CD4-positive, CD25-positive, alpha-beta regulatory T cell (primary cell): ENCODE results near the gene PSMB10. TPM values are rescaled to one million over a fixed set of nuclear protein-coding genes. Genes with fewer than 3 reads are reported as not detected.

Source experiments
- ATAC-seq, 2 donors: fragments of 150-1000 bp; cut with Tn5 transposase; one replicate each; pipeline ENCODE4 v1.10.0; 2021; ENCODE audit warnings: low read depth in 2 of 2, moderate number of reproducible peaks in 2 of 2, moderate library complexity in 1 of 2
- DNase-seq, 3 donors: peaks; one replicate each; pipeline versions ENCODE4 v3.0.0 to v3.0.0-alpha.2; 2012 to 2022; ENCODE audit warnings: mixed read lengths in 1 of 3
- H3K27ac ChIP-seq: one replicate; pipeline ENCODE4 v1.7.0; 2013; ENCODE audit warnings: mild to moderate bottlenecking, low read length; ENCODE audit not compliant: insufficient read depth, poor library complexity, severe bottlenecking
- H3K27me3 ChIP-seq: one replicate; pipeline ENCODE4 v1.7.0; 2013; ENCODE audit warnings: low read length; ENCODE audit not compliant: control insufficient read depth, insufficient read depth
- H3K36me3 ChIP-seq: one replicate; pipeline ENCODE4 v1.7.0; 2013; ENCODE audit warnings: mild to moderate bottlenecking, low read length, moderate library complexity; ENCODE audit not compliant: control insufficient read depth, insufficient read depth
- H3K4me1 ChIP-seq: 2 replicates; pipeline ENCODE4 v1.7.0; 2013; ENCODE audit warnings: mild to moderate bottlenecking, low read length; ENCODE audit not compliant: insufficient read depth, control insufficient read depth, poor library complexity, severe bottlenecking
- H3K4me3 ChIP-seq: one replicate; pipeline ENCODE4 v1.7.0; 2013; ENCODE audit warnings: low read depth, mild to moderate bottlenecking, low read length, moderate library complexity
- H3K9me3 ChIP-seq, 2 experiments: 1 replicate in 1 of 2; 2 replicates in 1 of 2; pipeline ENCODE4 v1.7.0; 2013; ENCODE audit warnings: low read length in 2 of 2, mild to moderate bottlenecking in 1 of 2, moderate library complexity in 1 of 2; ENCODE audit not compliant: control insufficient read depth in 2 of 2
- H3K27ac Mint-ChIP-seq, 3 donors: one replicate each; pipeline ENCODE4 v1.8.0; 2020 to 2022; ENCODE audit warnings: mild to moderate bottlenecking in 3 of 3, mixed read lengths in 3 of 3, moderate library complexity in 2 of 3
- H3K27me3 Mint-ChIP-seq: one replicate; pipeline ENCODE4 v1.8.0; 2022; ENCODE audit warnings: mild to moderate bottlenecking, mixed read lengths
- H3K36me3 Mint-ChIP-seq: one replicate; pipeline ENCODE4 v1.8.0; 2020; ENCODE audit warnings: mixed read lengths
- H3K4me1 Mint-ChIP-seq, 4 donors: one replicate each; pipeline ENCODE4 v1.8.0; 2020 to 2022; ENCODE audit warnings: mixed read lengths in 4 of 4, mild to moderate bottlenecking in 1 of 4
- H3K4me3 Mint-ChIP-seq, 4 donors: one replicate each; pipeline ENCODE4 v1.8.0; 2020 to 2022; ENCODE audit warnings: mild to moderate bottlenecking in 4 of 4, mixed read lengths in 4 of 4, moderate library complexity in 3 of 4
- H3K9me3 Mint-ChIP-seq, 7 donors: one replicate each; pipeline ENCODE4 v1.8.0; 2020 to 2022; ENCODE audit warnings: mixed read lengths in 7 of 7, mild to moderate bottlenecking in 3 of 7, moderate library complexity in 2 of 7
- polyA plus RNA-seq, 4 donors: library from polyadenylated mRNA; unstranded; fragments of 300-500 nt; fragmentation: Illumina TruSeq; gene quantifications; one replicate each; pipeline ENCODE4 v1.2.3, GENCODE V29; 2021
- total RNA-seq: library from RNA; stranded (reverse); gene quantifications from one replicate; pipeline ENCODE4 v1.2.3, GENCODE V29; 2022

The PSMB10 gene
- total and polyA plus RNA-seq, 5 donors from 2014 or later = 136 to 673 (median 525) TPM

GRCh38 chr16:67936880-67937605 lies 393 bp upstream of the PSMB10 start:
- Mint-ChIP-seq H3K4me1 (peaks cover 0 to 61% (median 29%) of the 10 kb centered on the region in 4 donors), H3K27me3 (no peaks in the 10 kb centered on the region), H3K36me3 (peaks cover 7% of the 10 kb centered on the region), H3K4me3 (peak overlapping the region; percentile 98 to 100 (median 100)), H3K27ac (peak overlapping the region; percentile 99), H3K9me3 (no peaks in the 10 kb centered on the region)
- peak overlapping the region; percentile 88 for H3K27ac ChIP-seq
- H3K4me1 ChIP-seq = peaks cover 37% of the 10 kb centered on the region
- peaks cover 26% of the 10 kb centered on the region for H3K36me3 ChIP-seq
- no peaks in the 10 kb centered on the region for H3K27me3 ChIP-seq
- ATAC-seq = peak in 1 of 2 donors; percentile 57
- H3K9me3 ChIP-seq = no peaks in the 10 kb centered on the region
- peak overlapping the region; percentile 69 for H3K4me3 ChIP-seq
- peak; percentile 67 to 95 (median 85) for DNase-seq

GRCh38 chr16:67935402-67936123 lies 1.1 kb downstream of the PSMB10 start:
- peak overlapping the region; percentile 99 for H3K27ac Mint-ChIP-seq
- peak overlapping the region; percentile 98 to 100 (median 100) for H3K4me3 Mint-ChIP-seq
- Histone ChIP-seq H3K4me1 (peaks cover 32% of the 10 kb centered on the region), H3K27me3 (no peaks in the 10 kb centered on the region), H3K27ac (peak overlapping the region; percentile 88), H3K9me3 (no peaks in the 10 kb centered on the region), H3K4me3 (peak overlapping the region; percentile 69), H3K36me3 (peaks cover 29% of the 10 kb centered on the region)
- peaks cover 7% of the 10 kb centered on the region for H3K36me3 Mint-ChIP-seq
- H3K27me3 Mint-ChIP-seq = no peaks in the 10 kb centered on the region
- no peaks in the 10 kb centered on the region for H3K9me3 Mint-ChIP-seq
- peak; percentile 91 to 93 for ATAC-seq
- peak; percentile 94 to 99 (median 95) for DNase-seq
- peaks cover 0 to 52% (median 27%) of the 10 kb centered on the region in 4 donors for H3K4me1 Mint-ChIP-seq

GRCh38 chr16:67935101-67935401 lies 1.6 kb downstream of the PSMB10 start:
- Mint-ChIP-seq H3K36me3 (peaks cover 7% of the 10 kb centered on the region), H3K4me3 (peak overlapping the region; percentile 65 to 100 (median 99)), H3K27me3 (no peaks in the 10 kb centered on the region), H3K27ac (peak overlapping the region; percentile 93 to 99 (median 99)), H3K4me1 (peaks cover 0 to 47% (median 23%) of the 10 kb centered on the region in 4 donors), H3K9me3 (no peaks in the 10 kb centered on the region)
- DNase-seq (no peak), ATAC-seq (no peak)
- Histone ChIP-seq H3K27ac (peak overlapping the region; percentile 88), H3K4me1 (peaks cover 29% of the 10 kb centered on the region), H3K9me3 (no peaks in the 10 kb centered on the region), H3K27me3 (no peaks in the 10 kb centered on the region), H3K36me3 (peaks cover 29% of the 10 kb centered on the region), H3K4me3 (no peak overlapping the region)

DNA sequence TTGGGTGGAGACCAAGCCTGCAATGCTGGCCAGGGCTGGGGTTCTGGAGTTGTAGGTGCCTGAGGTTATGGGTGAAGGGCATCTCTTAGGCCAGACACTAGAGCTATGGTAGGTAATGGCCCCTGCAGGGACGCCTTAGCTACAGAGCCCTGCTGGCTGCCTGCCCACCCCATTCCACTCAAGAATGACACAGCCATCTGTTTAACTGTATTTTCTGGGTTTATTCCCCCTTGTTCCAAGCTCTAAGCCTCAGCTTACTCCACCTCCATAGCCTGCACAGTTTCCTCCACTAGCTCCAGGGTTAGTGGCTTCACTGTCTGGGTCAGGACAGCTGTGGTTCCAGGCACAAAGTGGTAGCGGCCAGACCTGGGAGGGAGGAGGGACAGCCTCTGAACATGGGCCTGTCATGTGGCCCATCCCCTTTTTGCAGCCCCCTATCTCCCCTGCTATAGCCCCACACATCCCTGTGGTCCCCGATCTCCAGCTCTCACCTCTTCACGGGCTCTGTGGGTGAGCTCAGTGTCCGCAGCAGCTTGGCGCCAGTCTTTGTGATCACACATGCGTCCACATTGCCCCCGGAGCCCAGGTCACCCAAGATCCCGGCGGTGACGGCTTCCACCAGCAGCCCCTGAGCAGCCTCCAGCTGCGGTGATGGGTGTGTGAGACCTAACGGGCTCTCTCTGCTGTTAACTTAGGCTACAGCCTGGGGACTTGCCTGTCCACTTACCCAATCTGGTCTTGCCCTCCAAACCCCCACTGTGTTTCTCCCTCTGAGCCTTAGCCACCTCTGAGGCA lies 2.1 kb downstream of the PSMB10 start:
- Histone ChIP-seq H3K36me3 (peaks cover 30% of the 10 kb centered on the region), H3K4me3 (no peak overlapping the region), H3K9me3 (no peaks in the 10 kb centered on the region), H3K27ac (peak overlapping the region; percentile 88), H3K27me3 (no peaks in the 10 kb centered on the region), H3K4me1 (peaks cover 23% of the 10 kb centered on the region)
- Mint-ChIP-seq H3K4me1 (peaks cover 0 to 41% (median 21%) of the 10 kb centered on the region in 4 donors), H3K36me3 (peaks cover 7% of the 10 kb centered on the region), H3K4me3 (peak overlapping the region in 3 of 4 donors; percentile 15 to 100 (median 100)), H3K9me3 (peaks cover 0 to 1% (median 0%) of the 10 kb centered on the region in 7 donors), H3K27me3 (no peaks in the 10 kb centered on the region), H3K27ac (peak overlapping the region in 2 of 3 donors; percentile 93 to 99)
- DNase-seq (no peak), ATAC-seq (no peak)

DNA sequence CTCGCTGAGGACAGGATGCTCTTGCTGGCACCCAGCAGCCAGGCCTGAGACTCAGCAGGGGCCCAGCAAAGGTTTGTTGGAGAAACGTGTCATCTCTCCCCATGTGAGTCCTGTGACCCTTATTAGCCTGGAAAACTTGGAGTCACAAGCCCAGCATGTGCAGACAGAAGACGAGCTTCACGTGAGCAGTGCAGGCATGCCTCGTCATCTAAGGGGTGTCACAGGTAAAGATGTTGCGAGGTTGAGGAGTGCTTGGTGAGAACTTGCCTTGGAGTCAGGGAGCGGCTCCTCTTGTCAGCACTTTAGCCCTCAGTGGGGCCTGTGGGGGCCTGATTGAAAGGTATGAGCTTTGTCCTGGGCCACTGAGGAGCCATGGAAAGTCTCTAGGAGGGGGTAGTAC lies 2.8 kb downstream of the PSMB10 start:
- Mint-ChIP-seq H3K4me1 (peaks cover 0 to 35% (median 21%) of the 10 kb centered on the region in 4 donors), H3K27ac (peak overlapping the region in 1 of 3 donors; percentile 65)

GRCh38 chr16:67932462-67932840 lies 4.2 kb downstream of the PSMB10 start:
- peak overlapping the region in 1 of 3 donors; percentile 26 for H3K27ac Mint-ChIP-seq
- no peak overlapping the region for H3K27ac ChIP-seq
- no peaks in the 10 kb centered on the region for H3K27me3 ChIP-seq

More for the DNA sequence above, 2.8 kb downstream of the PSMB10 start:
- H3K27me3 ChIP-seq = no peaks in the 10 kb centered on the region
- no peaks in the 10 kb centered on the region for H3K9me3 ChIP-seq
- H3K27ac ChIP-seq = no peak overlapping the region
- peaks cover 22% of the 10 kb centered on the region for H3K4me1 ChIP-seq
- no peak overlapping the region for H3K4me3 ChIP-seq
- H3K4me3 Mint-ChIP-seq = peak overlapping the region in 2 of 4 donors; percentile 64 to 100
- H3K36me3 Mint-ChIP-seq = peaks cover 7% of the 10 kb centered on the region
- H3K36me3 ChIP-seq = peaks cover 33% of the 10 kb centered on the region
- DNase-seq (no peak), ATAC-seq (no peak)
- H3K9me3 Mint-ChIP-seq = peaks cover 0 to 1% (median 0%) of the 10 kb centered on the region in 7 donors
- H3K27me3 Mint-ChIP-seq = no peaks in the 10 kb centered on the region

DNA sequence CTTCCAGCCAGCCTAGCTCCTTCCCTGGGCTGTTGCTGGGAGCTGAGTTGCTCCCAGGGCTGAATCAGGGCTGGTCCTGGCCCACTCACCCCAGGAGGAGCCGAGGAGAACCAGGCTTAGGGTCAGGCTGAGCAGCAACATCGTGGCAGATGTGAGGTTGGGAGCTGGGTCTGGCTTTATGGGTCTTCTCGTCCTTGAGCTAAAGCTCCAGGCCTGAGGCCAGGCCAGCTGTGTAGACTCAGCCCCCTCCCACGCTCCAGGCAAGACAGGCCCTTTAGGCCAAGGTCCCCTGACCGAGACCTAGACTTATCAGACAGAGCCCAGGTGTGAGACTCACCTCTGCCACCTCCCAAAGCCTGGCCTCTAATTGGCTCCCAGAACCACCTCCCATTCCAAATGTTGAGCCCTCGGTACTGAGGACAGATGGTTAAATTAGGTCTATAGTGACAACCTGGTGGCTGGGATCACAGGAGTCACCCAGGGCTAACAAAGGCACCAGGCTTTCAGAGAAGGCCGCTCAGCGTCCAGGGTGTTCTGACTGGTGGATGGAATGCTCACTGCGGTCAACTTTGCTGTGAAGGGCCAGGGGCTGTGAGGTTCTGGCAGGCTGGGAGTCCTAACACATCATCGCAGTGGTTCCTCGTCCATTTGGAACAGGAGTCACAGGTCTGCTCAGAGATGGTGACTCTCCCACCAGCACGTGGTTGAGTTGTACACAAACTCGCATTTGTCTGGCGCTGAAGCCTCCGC lies 4.8 kb downstream of the PSMB10 start, which contains the start of gene CTRL:
CTRL (minus strand) TSS at position 151 of the 750 bp plus-strand sequence; CDS start at position 141, 10 bp downstream.
- Histone ChIP-seq H3K27me3 (no peaks in the 10 kb centered on the region), H3K27ac (no peak within 1 kb of the TSS), H3K4me3 (no peak within 1 kb of the TSS), H3K36me3 (peaks cover 43% of the 10 kb centered on the region), H3K9me3 (no peaks in the 10 kb centered on the region), H3K4me1 (peaks cover 18% of the 10 kb centered on the region)
- H3K9me3 Mint-ChIP-seq = peaks cover 0 to 1% (median 0%) of the 10 kb centered on the region in 7 donors
- peaks cover 7% of the 10 kb centered on the region for H3K36me3 Mint-ChIP-seq
- peaks cover 0 to 32% (median 18%) of the 10 kb centered on the region in 4 donors for H3K4me1 Mint-ChIP-seq
- no peaks in the 10 kb centered on the region for H3K27me3 Mint-ChIP-seq
- ATAC-seq (no peak), DNase-seq (no peak)
- peak within 1 kb of the TSS in 1 of 4 donors; percentile 28 for H3K4me3 Mint-ChIP-seq
- H3K27ac Mint-ChIP-seq = peak within 1 kb of the TSS in 1 of 3 donors; percentile 26

More at GRCh38 chr16:67932462-67932840, 4.2 kb downstream of the PSMB10 start:
- ATAC-seq (no peak), DNase-seq (no peak)
- Mint-ChIP-seq H3K4me1 (peaks cover 0 to 38% (median 23%) of the 10 kb centered on the region in 4 donors), H3K4me3 (peak overlapping the region in 1 of 4 donors; percentile 28), H3K27me3 (no peaks in the 10 kb centered on the region), H3K9me3 (peaks cover 0 to 1% (median 0%) of the 10 kb centered on the region in 7 donors), H3K36me3 (peaks cover 7% of the 10 kb centered on the region)
- no peak overlapping the region for H3K4me3 ChIP-seq
- peaks cover 39% of the 10 kb centered on the region for H3K36me3 ChIP-seq
- H3K4me1 ChIP-seq = peaks cover 23% of the 10 kb centered on the region
- no peaks in the 10 kb centered on the region for H3K9me3 ChIP-seq
